ENCODE results near the gene FNTB. TPM values are rescaled to one million over a fixed set of nuclear protein-coding genes. Genes with fewer than 3 reads are reported as not detected.

FNTB gene
- total RNA-seq, 2 experiments from 2014 or later, result 7.5 to 7.9 TPM

DNA sequence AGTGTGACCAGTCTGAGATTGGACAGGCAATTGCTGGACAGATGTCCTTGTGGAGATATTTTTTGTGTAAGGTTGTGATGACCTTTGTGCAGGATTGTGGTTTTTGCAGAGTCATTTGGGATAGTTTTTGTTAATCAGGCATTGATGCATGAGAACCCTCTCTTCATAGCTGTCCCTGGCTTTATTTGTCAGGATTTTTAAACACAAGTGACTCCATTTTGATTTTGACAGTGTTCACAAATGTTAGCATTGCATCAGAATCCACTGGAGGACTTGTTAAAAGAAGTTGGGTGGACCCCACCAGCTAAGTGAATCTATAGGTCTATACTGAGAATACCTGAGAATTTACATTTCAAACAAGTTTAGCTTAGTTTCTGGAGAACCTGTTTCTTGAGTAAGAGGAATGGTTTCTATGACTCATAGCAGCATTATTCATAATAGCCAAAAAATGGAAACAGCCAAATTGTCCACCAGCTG lies 11.8 kb downstream of the FNTB start:
- Histone ChIP-seq H3K4me1 (ENCODE audit: insufficient read depth, low read length) (no peaks in the 10 kb centered on the region), H3K27ac (ENCODE audit: low read depth in 1 of 2, low read length in 2 of 2) (no peak overlapping the region), H3K27me3 (ENCODE audit: control insufficient read depth in 1 of 2, insufficient read depth in 2 of 2, low read length in 2 of 2) (no peaks in the 10 kb centered on the region), H3K9me3 (ENCODE audit: control insufficient read depth in 1 of 2, insufficient read depth in 1 of 2, low read length in 2 of 2) (no peaks in the 10 kb centered on the region), H3K4me3 (ENCODE audit: low read length) (no peak overlapping the region), H3K36me3 (ENCODE audit: insufficient read depth, low read length) (no peaks in the 10 kb centered on the region)
- Mint-ChIP-seq H3K36me3 (ENCODE audit: low read depth) (peaks cover 11% of the 10 kb centered on the region), H3K27me3 (no peaks in the 10 kb centered on the region), H3K27ac (no peak overlapping the region), H3K4me3 (no peak overlapping the region), H3K9me3 (no peaks in the 10 kb centered on the region), H3K4me1 (ENCODE audit: low read depth) (peaks cover 19% of the 10 kb centered on the region)
- DNase-seq (no peak), ATAC-seq (ENCODE audit: poor library complexity) (no peak)
- ChIA-PET POLR2A (interaction anchor here (0.5 to 3.2 kb wide), 3 partner anchors 8 to 23 kb away, joined by 3 to 11 read pairs (median 6); partner anchors contain the start of gene FNTB), CTCF (interaction anchor here (1.2 kb wide), 1 partner anchor 12 kb away, joined by 6 read pairs; no protein-coding TSS in a partner anchor)
- TF ChIP-seq, protein P1, sequence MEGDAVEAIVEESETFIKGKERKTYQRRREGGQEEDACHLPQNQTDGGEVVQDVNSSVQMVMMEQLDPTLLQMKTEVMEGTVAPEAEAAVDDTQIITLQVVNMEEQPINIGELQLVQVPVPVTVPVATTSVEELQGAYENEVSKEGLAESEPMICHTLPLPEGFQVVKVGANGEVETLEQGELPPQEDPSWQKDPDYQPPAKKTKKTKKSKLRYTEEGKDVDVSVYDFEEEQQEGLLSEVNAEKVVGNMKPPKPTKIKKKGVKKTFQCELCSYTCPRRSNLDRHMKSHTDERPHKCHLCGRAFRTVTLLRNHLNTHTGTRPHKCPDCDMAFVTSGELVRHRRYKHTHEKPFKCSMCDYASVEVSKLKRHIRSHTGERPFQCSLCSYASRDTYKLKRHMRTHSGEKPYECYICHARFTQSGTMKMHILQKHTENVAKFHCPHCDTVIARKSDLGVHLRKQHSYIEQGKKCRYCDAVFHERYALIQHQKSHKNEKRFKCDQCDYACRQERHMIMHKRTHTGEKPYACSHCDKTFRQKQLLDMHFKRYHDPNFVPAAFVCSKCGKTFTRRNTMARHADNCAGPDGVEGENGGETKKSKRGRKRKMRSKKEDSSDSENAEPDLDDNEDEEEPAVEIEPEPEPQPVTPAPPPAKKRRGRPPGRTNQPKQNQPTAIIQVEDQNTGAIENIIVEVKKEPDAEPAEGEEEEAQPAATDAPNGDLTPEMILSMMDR (IDR thresholded peaks at IDR 0.05), result no peak
- intact Hi-C loops (cut with DNase I, micrococcal nuclease), result loop anchor here in 1 of 2 experiments (10.0 kb wide), 1 partner anchor 946 kb away; no protein-coding TSS in a partner anchor

- Histone ChIP-seq H3K4me1 (ENCODE audit: insufficient read depth, low read length) (no peaks in the 10 kb centered on the region), H3K27me3 (ENCODE audit: control insufficient read depth in 1 of 2, insufficient read depth in 2 of 2, low read length in 2 of 2) (no peaks in the 10 kb centered on the region), H3K27ac (ENCODE audit: low read depth in 1 of 2, low read length in 2 of 2) (no peak overlapping the region), H3K4me3 (ENCODE audit: low read length) (no peak overlapping the region), H3K9me3 (ENCODE audit: control insufficient read depth in 1 of 2, insufficient read depth in 1 of 2, low read length in 2 of 2) (no peaks in the 10 kb centered on the region), H3K36me3 (ENCODE audit: insufficient read depth, low read length) (no peaks in the 10 kb centered on the region)
- CTCF ChIA-PET, result interaction anchor here (0.6 to 1.3 kb wide), 2 partner anchors 21 to 824 kb away, joined by 3 read pairs; no protein-coding TSS in a partner anchor
- DNase-seq, result no peak
- H3K4me1 Mint-ChIP-seq (ENCODE audit: low read depth), result peaks cover 19% of the 10 kb centered on the region
- peaks cover 25% of the 10 kb centered on the region for H3K36me3 Mint-ChIP-seq (ENCODE audit: low read depth)
- H3K27me3 Mint-ChIP-seq, result no peaks in the 10 kb centered on the region
- H3K27ac Mint-ChIP-seq, result no peak overlapping the region
- H3K4me3 Mint-ChIP-seq, result no peak overlapping the region
- ATAC-seq (ENCODE audit: poor library complexity), result no peak
- TF ChIP-seq, protein P1 (IDR thresholded peaks at IDR 0.05), result no peak
- H3K9me3 Mint-ChIP-seq, result no peaks in the 10 kb centered on the region
- POLR2A ChIA-PET, result no interaction called here
- intact Hi-C loops (cut with DNase I, micrococcal nuclease), result no loop called here
Observed at GRCh38 chr14:65000898-65001591, 14.3 kb downstream of the FNTB start.

DNA sequence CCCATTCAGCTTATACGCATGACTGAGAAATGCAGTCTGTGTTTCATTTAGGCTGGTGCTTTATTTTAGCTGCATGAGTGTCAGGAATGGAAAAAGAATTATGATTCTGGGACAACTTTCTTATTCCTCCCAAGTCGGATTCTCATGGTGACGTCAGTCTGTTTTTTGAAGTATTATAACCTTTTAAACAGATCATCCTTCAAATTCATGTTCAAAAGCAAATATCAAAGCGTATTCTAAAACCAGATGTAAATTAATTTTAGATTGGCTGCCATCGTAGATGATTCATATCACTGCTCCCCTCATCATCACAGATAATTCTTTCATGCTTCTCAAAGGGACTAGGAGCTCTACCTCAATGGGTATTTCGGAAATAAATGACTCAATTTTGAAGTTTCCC lies 15.0 kb downstream of the FNTB start:
- no peak overlapping the region for H3K27ac ChIP-seq (ENCODE audit: low read depth in 1 of 2, low read length in 2 of 2)
- H3K27me3 Mint-ChIP-seq, result no peaks in the 10 kb centered on the region
- intact Hi-C loops (cut with DNase I, micrococcal nuclease), result no loop called here
- H3K4me1 Mint-ChIP-seq (ENCODE audit: low read depth), result peaks cover 19% of the 10 kb centered on the region
- H3K27me3 ChIP-seq (ENCODE audit: control insufficient read depth in 1 of 2, insufficient read depth in 2 of 2, low read length in 2 of 2), result no peaks in the 10 kb centered on the region
- no peak overlapping the region for H3K4me3 Mint-ChIP-seq
- peaks cover 6% of the 10 kb centered on the region for H3K36me3 ChIP-seq (ENCODE audit: insufficient read depth, low read length)
- DNase-seq, result no peak
- H3K9me3 ChIP-seq (ENCODE audit: control insufficient read depth in 1 of 2, insufficient read depth in 1 of 2, low read length in 2 of 2), result no peaks in the 10 kb centered on the region
- peaks cover 29% of the 10 kb centered on the region for H3K36me3 Mint-ChIP-seq (ENCODE audit: low read depth)
- ChIA-PET POLR2A (no interaction called here), CTCF (no interaction called here)
- H3K9me3 Mint-ChIP-seq, result no peaks in the 10 kb centered on the region
- H3K4me3 ChIP-seq (ENCODE audit: low read length), result no peak overlapping the region
- H3K4me1 ChIP-seq (ENCODE audit: insufficient read depth, low read length), result no peaks in the 10 kb centered on the region
- no peak for ATAC-seq (ENCODE audit: poor library complexity)
- TF ChIP-seq, protein P1 (IDR thresholded peaks at IDR 0.05), result no peak
- no peak overlapping the region for H3K27ac Mint-ChIP-seq
